HG02884 (cell line): Measurements from ENCODE around the gene TEX264.
A peak's percentile ranks its signal among the peaks of the same experiment; 100 is the strongest.

Source experiments
- ATAC-seq: cut with Tn5 transposase; IDR thresholded peaks from one replicate; pipeline ENCODE4 v1.9.1; 2021; ENCODE audit warnings: mild to moderate bottlenecking, moderate library complexity; ENCODE audit not compliant: unreplicated experiment

Gene TEX264

GRCh38 chr3:51673802-51674654 is 3.0 kb downstream of the TEX264 start:
- ATAC-seq = no peak

GRCh38 chr3:51675201-51675611 is 4.2 kb downstream of the TEX264 start:
- no peak for ATAC-seq

DNA sequence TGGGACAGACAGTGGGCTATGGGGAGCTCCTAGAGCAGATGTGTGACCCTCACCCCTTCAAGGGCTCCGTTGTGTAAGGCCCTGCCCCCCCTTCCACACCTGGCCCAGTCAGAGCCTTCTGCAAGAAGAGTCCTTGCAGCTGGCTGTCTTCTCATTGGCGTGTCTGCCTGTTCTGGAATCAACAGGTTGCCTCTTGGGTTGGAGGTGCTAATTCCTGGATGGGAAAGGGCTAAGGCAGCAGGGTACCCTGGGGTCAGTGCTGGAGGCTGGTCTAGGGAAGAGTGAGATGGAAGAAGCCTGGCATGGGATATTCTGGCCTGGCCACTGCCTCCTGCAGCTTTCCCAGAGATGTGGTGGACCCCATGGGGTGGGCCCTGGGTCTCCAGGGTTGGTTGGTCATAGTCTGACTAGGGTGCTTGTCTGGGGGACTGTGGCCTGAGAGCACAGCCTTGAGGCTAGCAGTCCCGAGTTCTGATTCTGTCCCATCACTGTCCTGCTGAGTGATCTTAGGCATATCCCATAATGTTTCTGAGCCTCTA is 5.1 kb downstream of the TEX264 start:
- no peak for ATAC-seq

GRCh38 chr3:51677358-51677757 is 6.3 kb downstream of the TEX264 start:
- ATAC-seq = no peak

DNA sequence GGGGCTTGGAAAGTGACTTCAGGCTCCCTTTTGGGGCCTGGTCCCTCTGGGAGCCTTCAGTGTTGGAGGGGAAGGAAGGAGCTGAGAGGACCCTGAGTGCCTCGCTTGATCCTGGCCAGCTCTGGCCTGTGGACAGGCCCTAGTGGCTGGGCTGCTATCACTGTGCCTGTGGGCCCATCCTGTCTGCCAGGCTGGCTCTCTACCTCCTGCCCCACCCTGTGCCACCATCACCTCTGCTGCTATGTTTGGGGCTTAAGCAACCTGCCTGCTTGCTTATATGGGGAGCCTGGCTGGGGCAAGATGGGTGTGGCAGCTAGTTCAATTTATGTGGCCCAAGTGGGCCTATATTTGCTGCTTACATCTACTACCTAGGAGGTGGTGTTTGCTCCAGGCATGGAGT is 7.1 kb downstream of the TEX264 start:
- ATAC-seq = no peak

DNA sequence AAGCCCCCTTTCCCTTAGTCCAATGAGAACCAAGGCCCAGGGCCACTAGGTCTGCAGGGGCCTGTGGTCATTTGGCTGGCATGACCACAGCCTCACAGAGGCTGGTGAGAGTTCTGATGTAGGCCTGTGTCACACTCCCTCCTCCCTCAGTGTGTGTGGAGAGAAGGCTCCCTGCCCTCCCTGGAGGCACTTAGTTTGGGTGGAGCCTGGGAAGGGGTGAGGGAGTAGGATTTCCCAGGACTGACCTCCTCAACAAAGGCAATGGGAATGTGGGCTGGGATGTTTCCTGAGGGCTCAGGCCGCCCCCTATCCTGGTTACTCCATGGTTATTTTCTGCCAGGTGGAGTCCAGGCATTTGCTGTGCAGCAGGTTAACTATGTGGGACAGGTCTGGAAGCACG is 7.6 kb downstream of the TEX264 start:
- ATAC-seq = no peak

DNA sequence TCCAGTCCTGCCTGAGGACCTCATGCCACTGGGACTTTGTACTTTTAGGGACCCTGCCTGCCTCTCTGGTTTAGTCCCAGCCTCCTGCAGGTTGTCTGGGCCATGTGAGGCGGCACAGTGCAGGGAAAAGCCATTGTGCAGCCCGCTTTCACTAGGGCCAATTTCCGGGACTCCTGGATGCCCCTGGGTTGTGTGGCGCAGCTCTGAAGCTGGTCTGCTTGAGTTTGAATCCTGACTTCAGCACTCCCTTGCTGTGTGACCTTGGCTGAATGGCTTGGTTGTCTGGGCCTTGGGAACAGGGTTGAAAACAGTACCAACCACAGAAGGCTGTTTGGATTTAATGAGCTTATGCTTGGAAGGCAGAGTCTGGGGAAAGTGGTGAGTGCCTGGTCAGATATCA is 8.3 kb downstream of the TEX264 start:
- ATAC-seq = no peak

- no peak for ATAC-seq
These were observed 8.7 kb downstream of the TEX264 start for GRCh38 chr3:51679777-51680176.

DNA sequence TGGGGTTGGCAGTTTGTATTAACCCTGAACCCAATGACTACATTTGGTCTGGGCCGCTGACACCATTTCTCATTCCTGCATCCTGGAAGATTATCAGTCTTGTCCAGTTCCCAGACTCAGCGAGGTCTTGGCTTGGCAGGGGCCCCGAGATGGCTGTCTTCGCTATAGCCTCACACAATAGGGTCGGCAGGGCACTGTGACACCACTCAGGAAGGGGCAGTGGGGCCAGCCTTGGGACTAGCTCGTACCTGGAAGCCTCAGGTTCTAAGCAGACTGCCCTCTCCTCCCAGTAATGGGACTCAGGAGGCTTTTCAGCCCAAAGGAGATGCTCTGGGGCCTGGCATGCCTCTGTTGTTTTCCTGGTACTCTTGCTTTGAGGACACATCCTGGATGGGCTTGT is 9.1 kb downstream of the TEX264 start:
- no peak for ATAC-seq

- no peak for ATAC-seq
These were observed 9.7 kb downstream of the TEX264 start for GRCh38 chr3:51680663-51681230.

- no peak for ATAC-seq
These were observed 10.4 kb downstream of the TEX264 start for GRCh38 chr3:51681453-51681852.

DNA sequence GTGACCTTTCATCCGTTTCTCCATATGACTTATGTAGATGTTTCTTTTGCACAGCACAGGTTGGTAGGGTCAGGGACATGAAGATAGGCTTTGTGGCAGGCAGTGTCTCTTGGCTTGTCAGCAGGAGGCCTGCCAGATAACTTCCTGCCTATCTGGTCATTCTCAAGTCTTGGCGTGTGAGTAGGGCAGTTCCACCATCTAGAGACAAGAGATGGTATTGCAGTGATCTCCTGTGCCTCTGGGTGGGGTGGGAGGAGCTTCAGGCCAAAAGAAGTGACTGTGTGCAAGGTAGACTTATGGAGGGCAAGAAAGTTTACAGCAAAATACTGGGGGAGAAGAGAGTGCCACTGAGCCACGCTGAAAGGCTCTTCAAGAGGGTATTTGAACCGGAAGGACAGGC is 11.0 kb downstream of the TEX264 start:
- ATAC-seq = peak; percentile 85

GRCh38 chr3:51682526-51682925 is 11.5 kb downstream of the TEX264 start:
- no peak for ATAC-seq

GRCh38 chr3:51683566-51683965 is 12.5 kb downstream of the TEX264 start:
- no peak for ATAC-seq

DNA sequence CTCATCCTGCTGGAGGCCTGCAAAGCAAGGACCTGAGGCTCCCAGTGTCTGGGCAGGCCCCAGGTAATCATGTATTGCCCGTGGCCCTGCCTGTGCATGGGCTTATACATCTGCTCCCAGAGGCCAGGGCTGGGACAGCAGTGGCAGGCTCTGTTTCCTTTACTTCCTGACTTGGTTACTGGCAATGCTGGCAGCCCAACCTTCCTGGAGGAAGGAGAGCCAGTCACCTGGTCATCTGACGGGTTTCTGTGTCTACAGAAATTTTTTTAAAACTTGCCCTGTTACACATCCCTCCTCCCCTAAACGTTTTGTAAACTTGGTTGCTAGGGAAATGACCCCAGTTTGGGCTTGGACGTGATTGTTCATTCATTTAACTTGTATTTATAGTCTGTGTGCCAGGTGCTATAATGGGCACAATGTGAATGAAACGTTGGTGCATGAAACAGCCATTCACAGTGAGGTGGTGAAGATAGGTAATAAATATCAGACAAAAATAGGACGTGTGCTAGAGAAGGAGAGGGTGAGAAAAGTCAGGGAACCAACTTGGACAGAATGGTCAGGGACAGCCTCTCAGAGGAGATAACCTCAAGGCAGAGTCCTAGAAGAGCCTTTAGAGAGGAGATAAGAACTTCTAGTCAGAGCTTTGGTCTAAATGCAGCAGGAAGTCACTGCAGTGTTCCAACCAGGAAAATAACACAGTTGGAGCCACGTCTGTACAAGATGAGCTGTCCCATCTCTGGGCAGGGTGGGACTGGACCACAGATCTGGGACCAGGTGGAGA is 14.1 kb downstream of the TEX264 start:
- no peak for ATAC-seq

DNA sequence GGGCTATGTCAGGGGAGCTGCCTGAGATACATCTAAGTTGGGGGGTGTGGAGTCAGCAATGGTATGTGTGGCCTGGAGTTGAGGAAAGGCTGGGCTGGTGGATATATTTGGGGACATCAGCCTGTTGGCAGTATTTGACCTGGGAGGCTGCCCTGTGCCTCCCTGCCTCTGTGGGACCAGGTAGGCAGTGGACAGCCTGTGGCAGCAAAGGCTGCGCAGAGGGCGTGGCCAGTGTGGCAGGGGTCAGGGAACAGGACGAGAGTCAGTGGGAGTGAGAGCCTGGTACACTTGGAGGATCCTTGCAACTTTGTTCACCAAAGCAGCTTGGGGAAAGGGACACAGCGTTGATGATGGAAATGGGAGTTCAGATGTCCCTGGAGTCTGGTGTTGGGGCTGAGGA is 15.0 kb downstream of the TEX264 start:
- ATAC-seq = no peak

- no peak for ATAC-seq
These were observed 15.6 kb downstream of the TEX264 start for GRCh38 chr3:51686512-51687215.

- ATAC-seq = no peak
These were observed 16.6 kb downstream of the TEX264 start for GRCh38 chr3:51687431-51688205.

DNA sequence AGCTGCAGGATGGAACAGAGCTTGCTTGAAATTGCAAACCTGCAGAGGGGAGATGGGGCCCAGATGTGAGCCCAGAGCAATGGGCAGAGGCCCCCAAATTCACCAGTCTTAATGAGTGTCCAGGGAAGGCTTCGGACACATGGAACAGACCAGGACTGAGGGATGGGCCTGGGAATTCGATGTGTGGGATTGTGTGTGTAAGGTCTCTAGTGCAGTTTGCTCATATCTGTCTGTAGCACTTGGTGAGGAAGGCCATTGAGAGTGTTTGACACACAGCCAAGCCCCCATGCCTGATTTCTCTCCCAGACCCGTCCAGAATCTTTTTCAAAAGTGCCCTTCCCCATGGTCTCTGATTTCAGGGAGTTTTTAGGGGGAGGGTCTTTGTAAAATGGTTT is 17.2 kb downstream of the TEX264 start:
- ATAC-seq = no peak

GRCh38 chr3:51691021-51691420 is 20.0 kb downstream of the TEX264 start:
- ATAC-seq = no peak
